ENCODE results near the gene CYB5RL. TPM values are rescaled to one million over a fixed set of nuclear protein-coding genes. Genes with fewer than 3 reads are reported as not detected.

The CYB5RL gene
- total and polyA plus RNA-seq, 2 of the 8 experiments (the other 6 are each of a cell fraction or from before 2014, with no cell fraction given), result 13.2 to 14.1 TPM

DNA sequence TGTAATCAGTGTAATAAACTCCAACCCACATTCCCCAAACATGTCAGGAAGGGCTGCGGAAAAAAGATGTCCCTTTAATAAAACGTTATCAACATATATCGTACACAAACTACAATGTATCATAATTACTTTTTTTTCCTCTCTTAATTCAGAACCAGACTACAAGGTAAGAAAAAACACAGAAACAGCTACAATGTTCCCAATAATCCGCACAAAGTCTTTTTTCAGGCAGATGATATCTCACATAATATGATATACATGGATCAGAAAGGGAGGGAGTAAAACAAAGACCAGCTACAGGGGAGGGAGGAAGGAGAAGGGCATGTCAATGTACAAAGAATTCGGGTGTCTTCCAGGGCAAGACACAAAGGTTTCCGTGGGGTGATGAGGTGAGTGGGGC is 25.5 kb upstream of the CYB5RL start:
- H4K91ac ChIP-seq (replicated peaks; ENCODE audit: insufficient read length, low read length), result no peak overlapping the region
- no peak overlapping the region for H3K4me3 ChIP-seq (ENCODE audit: extremely low read depth in 1 of 4, insufficient read depth in 2 of 4, low read depth in 3 of 4, low read length in 4 of 4)
- H2BK15ac ChIP-seq (ENCODE audit: low read length), result no peak overlapping the region
- H3K79me1 ChIP-seq (ENCODE audit: low read depth, low read length), result peaks cover 3% of the 10 kb centered on the region; the same call in 1 of the 2 replicates
- peaks cover 0 to 11% of the 10 kb centered on the region in 2 experiments for H4K20me1 ChIP-seq (replicated peaks in 1 of 2; ENCODE audit: control insufficient read depth in 1 of 2, insufficient read depth in 2 of 2, low read length in 2 of 2)
- no peak overlapping the region for H4K5ac ChIP-seq (ENCODE audit: insufficient read length, low read depth, low read length)
- WGBS, 2 experiments (ENCODE audit: extremely low coverage in 1 of 2, insufficient coverage in 1 of 2, insufficient read length in 1 of 2, insufficient replicate concordance in 2 of 2, low coverage in 1 of 2, low lambda C conversion rate in 2 of 2, missing lambda C conversion rate in 1 of 2), result 84 to 100% methylated on average over 2 to 6 of the region's 6 CpGs
- no peak for TF ChIP-seq TBP (IDR thresholded peaks at IDR 0.05; ENCODE audit: low read depth, low read length)
- no peak for TF ChIP-seq SP1 (IDR thresholded peaks at IDR 0.05; ENCODE audit: low read depth, low read length)
- TF ChIP-seq SP2 (IDR thresholded peaks at IDR 0.05; ENCODE audit: low read length), result no peak
- no peak for TF ChIP-seq CBX5 (IDR thresholded peaks at IDR 0.05; ENCODE audit: low read depth, low read length)
- TF ChIP-seq RFX5 (IDR thresholded peaks at IDR 0.05; ENCODE audit: borderline replicate concordance, low read depth, low read length), result no peak
- no peak for TF ChIP-seq E2F6 (IDR thresholded peaks at IDR 0.05)
- no peak for TF ChIP-seq CHD2 (IDR thresholded peaks at IDR 0.05; ENCODE audit: low read length)
- TF ChIP-seq NRF1 (IDR thresholded peaks at IDR 0.05; ENCODE audit: low read depth, low read length), result no peak
- TF ChIP-seq CHD1 (IDR thresholded peaks at IDR 0.05; ENCODE audit: low read depth, low read length), result no peak
- TF ChIP-seq TEAD4 (IDR thresholded peaks at IDR 0.05; ENCODE audit: low read depth, low read length), result no peak
- TF ChIP-seq TAF7 (optimal IDR thresholded peaks at IDR 0.05; ENCODE audit: borderline replicate concordance, low read depth, low read length), result no peak
- no peak for TF ChIP-seq SRF (IDR thresholded peaks at IDR 0.05; ENCODE audit: low read depth, low read length)
- TF ChIP-seq EP300 (IDR thresholded peaks at IDR 0.05; ENCODE audit: borderline replicate concordance in 1 of 2, low read depth in 2 of 2, low read length in 2 of 2), result no peak
- TF ChIP-seq SP4 (IDR thresholded peaks at IDR 0.05; ENCODE audit: low read length), result no peak
- H2BK120ac ChIP-seq (replicated peaks; ENCODE audit: low read depth, low read length), result no peak overlapping the region
- POLR2A ChIA-PET (ENCODE audit: partially characterized antibody), result interaction anchor here (1.1 to 5.3 kb wide), 2 partner anchors 11 to 24 kb away, joined by 3 to 20 read pairs; partner anchors contain the start of genes CYB5RL and MRPL37
- H3K9me3 ChIP-seq (ENCODE audit: insufficient read depth in 2 of 2, low read depth in 1 of 2, low read length in 1 of 2), result no peaks in the 10 kb centered on the region
- H3K27ac ChIP-seq (ENCODE audit: low read depth, low read length), result no peak overlapping the region
- no peak overlapping the region for H2BK20ac ChIP-seq (ENCODE audit: low read length)
- H3K9ac ChIP-seq (replicated peaks in 1 of 4; ENCODE audit: extremely low read depth in 1 of 4, low read depth in 3 of 4, low read length in 3 of 4), result no peak overlapping the region
- peaks cover 0 to 3% (median 0%) of the 10 kb centered on the region in 4 experiments; a peak in 1 of 8 replicates for H3K36me3 ChIP-seq (ENCODE audit: control insufficient read depth in 2 of 4, insufficient read depth in 4 of 4, low read length in 3 of 4)
- no peak overlapping the region for H3K4me2 ChIP-seq (ENCODE audit: insufficient read depth in 1 of 2, low read depth in 2 of 2, low read length in 2 of 2)
- no peak overlapping the region for H2BK5ac ChIP-seq (ENCODE audit: low read depth, low read length)
- H3K79me2 ChIP-seq (ENCODE audit: control insufficient read depth in 1 of 2, insufficient read depth in 2 of 2, low read length in 2 of 2), result no peaks in the 10 kb centered on the region
- DNase-seq (ENCODE audit: low read depth in 1 of 2, low spot score in 2 of 2) (no peak), FAIRE-seq (no peak)
- no peak overlapping the region for H3K18ac ChIP-seq (ENCODE audit: extremely low read depth, low read length)
- no peak overlapping the region for H3K4ac ChIP-seq (replicated peaks; ENCODE audit: insufficient read length, low read depth, low read length)
- H3K23ac ChIP-seq (ENCODE audit: insufficient read length), result no peak overlapping the region
- no peaks in the 10 kb centered on the region for H3K23me2 ChIP-seq (ENCODE audit: low read depth, low read length)
- H2BK12ac ChIP-seq (ENCODE audit: low read depth, low read length), result no peak overlapping the region
- peaks cover 0 to 10% (median 6%) of the 10 kb centered on the region in 4 experiments; a peak in 4 of 7 replicates for H3K4me1 ChIP-seq (replicated peaks in 1 of 4; ENCODE audit: control insufficient read depth in 3 of 4, insufficient read depth in 4 of 4, low read length in 3 of 4)
- H2AFZ ChIP-seq (ENCODE audit: low read length), result no peak overlapping the region
- H3K56ac ChIP-seq (replicated peaks; ENCODE audit: insufficient read length, low read depth, low read length), result no peak overlapping the region
- no peak overlapping the region for H4K8ac ChIP-seq (ENCODE audit: extremely low read depth, insufficient read depth, low read length)
- H2AK5ac ChIP-seq (ENCODE audit: low read depth, low read length), result no peak overlapping the region
- no peak overlapping the region for H3K14ac ChIP-seq (ENCODE audit: insufficient read length)
- no peaks in the 10 kb centered on the region for H3K27me3 ChIP-seq (replicated peaks in 1 of 4; ENCODE audit: control insufficient read depth in 3 of 4, extremely low read depth in 1 of 4, insufficient read depth in 3 of 4, low read length in 3 of 4)
- CTCF ChIA-PET (ENCODE audit: partially characterized antibody), result no interaction called here

All from H1 (cell line).